Osteocyte (in vitro differentiated cells): ENCODE data around the gene ANKRD44. TPM values are rescaled to one million over a fixed set of nuclear protein-coding genes. Genes with fewer than 3 reads are reported as not detected.
A peak's percentile ranks its signal among the peaks of the same experiment; 100 is the strongest.

ENCODE experiments used
- DNase-seq: peaks from one replicate; pipeline ENCODE4 v3.0.0; 2021; ENCODE audit warnings: mixed read lengths; ENCODE audit not compliant: unreplicated experiment; ENCODE audit errors: extremely low spot score
- H3K27ac Mint-ChIP-seq: one replicate; pipeline ENCODE4 v1.8.0; 2021; ENCODE audit warnings: mild to moderate bottlenecking, mixed read lengths; ENCODE audit not compliant: unreplicated experiment
- H3K27me3 Mint-ChIP-seq: one replicate; pipeline ENCODE4 v1.8.0; 2021; ENCODE audit warnings: mixed read lengths; ENCODE audit not compliant: unreplicated experiment
- H3K36me3 Mint-ChIP-seq: one replicate; pipeline ENCODE4 v1.8.0; 2021; ENCODE audit warnings: mixed read lengths; ENCODE audit not compliant: unreplicated experiment
- H3K4me1 Mint-ChIP-seq: one replicate; pipeline ENCODE4 v1.8.0; 2021; ENCODE audit warnings: mixed read lengths; ENCODE audit not compliant: unreplicated experiment
- H3K4me3 Mint-ChIP-seq: one replicate; pipeline ENCODE4 v1.8.0; 2021; ENCODE audit warnings: mild to moderate bottlenecking, moderate library complexity, mixed read lengths; ENCODE audit not compliant: unreplicated experiment
- H3K9me3 Mint-ChIP-seq: one replicate; pipeline ENCODE4 v1.8.0; 2021; ENCODE audit warnings: mixed read lengths; ENCODE audit not compliant: unreplicated experiment
- CTCF ChIP-seq: fragments of 200-600 bp; sonication (generic); IDR thresholded peaks from 2 replicates; pipeline ENCODE4 v1.5.0; 2021; ENCODE audit warnings: antibody characterized with exemption, mild to moderate bottlenecking, moderate library complexity
- total RNA-seq: library from RNA; stranded (reverse); gene quantifications from 2 replicates; pipeline ENCODE4 v1.2.1, GENCODE V29; 2021

ANKRD44 gene
- total RNA-seq, 1 donor from 2014 or later: 16.6 TPM

GRCh38 chr2:197340591-197340990, 30.0 kb upstream of the ANKRD44 start:
- Mint-ChIP-seq H3K27me3 (no peaks in the 10 kb centered on the region), H3K27ac (no peak overlapping the region), H3K4me3 (no peak overlapping the region), H3K9me3 (no peaks in the 10 kb centered on the region), H3K36me3 (no peaks in the 10 kb centered on the region), H3K4me1 (no peaks in the 10 kb centered on the region)
- DNase-seq: no peak
- no peak for TF ChIP-seq CTCF

GRCh38 chr2:197339496-197340220, 29.1 kb upstream of the ANKRD44 start:
- H3K27me3 Mint-ChIP-seq: no peaks in the 10 kb centered on the region
- H3K9me3 Mint-ChIP-seq: no peaks in the 10 kb centered on the region
- no peak for TF ChIP-seq CTCF
- H3K4me1 Mint-ChIP-seq: no peaks in the 10 kb centered on the region
- H3K4me3 Mint-ChIP-seq: no peak overlapping the region
- no peak overlapping the region for H3K27ac Mint-ChIP-seq
- H3K36me3 Mint-ChIP-seq: no peaks in the 10 kb centered on the region
- peak; percentile 49 for DNase-seq

GRCh38 chr2:197339016-197339415, 28.4 kb upstream of the ANKRD44 start:
- Mint-ChIP-seq H3K4me1 (no peaks in the 10 kb centered on the region), H3K36me3 (no peaks in the 10 kb centered on the region), H3K27ac (no peak overlapping the region), H3K9me3 (no peaks in the 10 kb centered on the region), H3K4me3 (no peak overlapping the region), H3K27me3 (no peaks in the 10 kb centered on the region)
- TF ChIP-seq CTCF: no peak
- DNase-seq: peak; percentile 19

- no peak for TF ChIP-seq CTCF
- Mint-ChIP-seq H3K4me1 (peaks cover 4% of the 10 kb centered on the region), H3K27me3 (no peaks in the 10 kb centered on the region), H3K4me3 (no peak overlapping the region), H3K27ac (no peak overlapping the region), H3K9me3 (no peaks in the 10 kb centered on the region), H3K36me3 (no peaks in the 10 kb centered on the region)
- no peak for DNase-seq
Observed at GRCh38 chr2:197332641-197333040, 22.1 kb upstream of the ANKRD44 start.

GRCh38 chr2:197328461-197328860, 17.9 kb upstream of the ANKRD44 start:
- no peaks in the 10 kb centered on the region for H3K36me3 Mint-ChIP-seq
- H3K9me3 Mint-ChIP-seq: no peaks in the 10 kb centered on the region
- no peak overlapping the region for H3K4me3 Mint-ChIP-seq
- peaks cover 11% of the 10 kb centered on the region for H3K4me1 Mint-ChIP-seq
- peaks cover 4% of the 10 kb centered on the region for H3K27me3 Mint-ChIP-seq
- DNase-seq: no peak
- H3K27ac Mint-ChIP-seq: no peak overlapping the region
- no peak for TF ChIP-seq CTCF
